Measurements from ENCODE around the gene RAE1.

DNA sequence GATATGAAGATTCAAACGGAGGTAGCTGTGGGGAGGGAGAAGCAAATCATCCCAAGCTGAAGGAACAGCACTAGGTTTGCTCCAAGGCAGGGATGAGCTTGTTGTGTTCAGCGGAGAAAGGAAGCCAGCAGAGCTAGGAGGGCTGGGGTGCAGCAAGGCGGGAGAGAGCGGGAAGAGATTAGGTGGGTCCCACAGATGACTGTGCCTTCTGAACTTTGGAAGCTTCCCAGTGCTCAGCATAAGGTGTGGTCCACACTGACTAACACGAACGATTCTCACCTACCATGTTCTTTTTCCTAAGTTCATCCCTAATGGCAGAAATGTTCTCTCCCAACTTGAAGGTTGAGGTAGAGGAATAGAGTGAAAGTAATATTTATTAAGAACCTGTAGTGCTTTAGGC lies 1.2 kb downstream of the RAE1 start:
- TF ChIP-seq, protein P1, sequence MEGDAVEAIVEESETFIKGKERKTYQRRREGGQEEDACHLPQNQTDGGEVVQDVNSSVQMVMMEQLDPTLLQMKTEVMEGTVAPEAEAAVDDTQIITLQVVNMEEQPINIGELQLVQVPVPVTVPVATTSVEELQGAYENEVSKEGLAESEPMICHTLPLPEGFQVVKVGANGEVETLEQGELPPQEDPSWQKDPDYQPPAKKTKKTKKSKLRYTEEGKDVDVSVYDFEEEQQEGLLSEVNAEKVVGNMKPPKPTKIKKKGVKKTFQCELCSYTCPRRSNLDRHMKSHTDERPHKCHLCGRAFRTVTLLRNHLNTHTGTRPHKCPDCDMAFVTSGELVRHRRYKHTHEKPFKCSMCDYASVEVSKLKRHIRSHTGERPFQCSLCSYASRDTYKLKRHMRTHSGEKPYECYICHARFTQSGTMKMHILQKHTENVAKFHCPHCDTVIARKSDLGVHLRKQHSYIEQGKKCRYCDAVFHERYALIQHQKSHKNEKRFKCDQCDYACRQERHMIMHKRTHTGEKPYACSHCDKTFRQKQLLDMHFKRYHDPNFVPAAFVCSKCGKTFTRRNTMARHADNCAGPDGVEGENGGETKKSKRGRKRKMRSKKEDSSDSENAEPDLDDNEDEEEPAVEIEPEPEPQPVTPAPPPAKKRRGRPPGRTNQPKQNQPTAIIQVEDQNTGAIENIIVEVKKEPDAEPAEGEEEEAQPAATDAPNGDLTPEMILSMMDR (IDR thresholded peaks at IDR 0.05) = no peak
- no peak for TF ChIP-seq POLR2A (IDR thresholded peaks at IDR 0.05)

All from lower leg skin (tissue), 3 donors.